ENCODE measurements around the gene DIAPH2.
"Not testable (repeated sequence)": the region's sequence is repeated elsewhere in the genome, so short reads cannot be mapped to it uniquely, and the experiment has no call there.

DIAPH2 gene

DNA sequence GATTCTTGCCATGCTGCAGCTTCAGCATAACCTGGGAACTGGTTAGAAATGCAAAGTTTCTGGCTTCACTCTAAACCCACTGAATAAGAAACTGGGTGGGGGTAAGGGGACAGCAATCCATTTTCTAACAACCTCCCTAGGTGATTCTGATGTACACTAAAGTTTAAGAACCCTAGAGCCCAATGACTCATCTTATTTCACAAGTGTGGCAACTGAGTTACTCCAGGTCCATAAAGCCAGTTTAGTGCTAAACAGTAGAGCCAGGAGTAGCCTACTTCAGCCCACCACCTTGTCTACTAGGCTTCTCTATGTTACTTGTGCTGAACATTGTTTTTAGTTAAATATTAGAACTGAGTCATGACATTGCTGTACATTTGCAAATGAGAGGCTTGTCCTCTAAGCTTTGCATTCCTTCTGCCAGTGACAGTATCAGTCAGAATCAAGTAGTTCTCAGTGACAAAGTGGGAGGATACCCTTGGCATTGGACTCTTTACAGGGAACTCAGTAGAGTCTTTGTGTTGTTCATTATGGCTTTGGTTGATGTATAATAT, 717.0 kb downstream of the DIAPH2 start:
- FAIRE-seq (peak; percentile 40), DNase-seq (ENCODE audit: insufficient read length) (no peak)
- no peak for TF ChIP-seq POLR2A (IDR thresholded peaks at IDR 0.05; ENCODE audit: low read depth, low read length)
- TF ChIP-seq TAF1 (IDR thresholded peaks at IDR 0.05; ENCODE audit: borderline replicate concordance, low read depth, low read length), result no peak
- TF ChIP-seq POLR2AphosphoS5 (IDR thresholded peaks at IDR 0.05; ENCODE audit: low read depth, low read length), result no peak

DNA sequence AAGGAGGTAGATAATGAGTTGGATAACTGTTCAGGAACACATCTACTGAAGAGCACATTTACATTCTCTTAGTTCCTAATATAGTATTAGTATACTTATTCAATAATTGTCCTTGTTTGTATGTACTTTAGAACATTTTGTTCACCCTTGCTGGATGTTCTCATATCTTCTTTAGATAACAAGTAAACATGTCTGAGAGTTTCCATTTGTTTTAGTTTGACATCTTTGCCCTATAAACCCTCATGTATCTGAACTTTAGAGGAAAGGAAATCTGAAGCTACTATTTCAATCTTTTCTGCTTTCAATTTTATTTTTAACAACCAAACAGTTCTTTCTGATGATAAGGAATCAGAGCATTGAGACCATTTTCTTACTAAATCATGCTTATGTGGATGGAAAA, 717.7 kb downstream of the DIAPH2 start:
- TF ChIP-seq TAF1 (IDR thresholded peaks at IDR 0.05; ENCODE audit: borderline replicate concordance, low read depth, low read length) (no peak), POLR2A (IDR thresholded peaks at IDR 0.05; ENCODE audit: low read depth, low read length) (no peak), POLR2AphosphoS5 (IDR thresholded peaks at IDR 0.05; ENCODE audit: low read depth, low read length) (no peak)
- no peak for FAIRE-seq

DNA sequence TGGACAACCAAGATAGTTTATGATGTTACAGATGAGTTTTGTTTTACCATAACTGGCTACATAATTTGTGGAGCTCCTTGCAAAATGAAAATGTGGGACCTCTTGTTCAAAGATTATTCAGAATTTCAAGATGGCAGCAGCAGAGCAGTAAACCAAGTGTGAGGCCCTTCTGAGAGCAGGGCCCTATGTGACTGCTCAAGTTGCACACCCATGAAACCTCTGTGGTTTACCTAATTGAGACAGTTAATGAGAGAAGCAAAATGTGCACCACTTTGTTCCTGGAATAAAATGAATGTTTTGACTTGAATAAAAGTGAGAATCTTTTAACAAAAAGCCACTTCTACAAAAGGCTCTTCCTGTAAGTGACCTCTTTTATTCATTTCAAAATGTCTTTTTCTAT, 718.3 kb downstream of the DIAPH2 start:
- DNase-seq (ENCODE audit: insufficient read length) (no peak), FAIRE-seq (no peak)
- TF ChIP-seq POLR2AphosphoS5 (IDR thresholded peaks at IDR 0.05; ENCODE audit: low read depth, low read length), result no peak
- no peak for TF ChIP-seq TAF1 (IDR thresholded peaks at IDR 0.05; ENCODE audit: borderline replicate concordance, low read depth, low read length)
- TF ChIP-seq POLR2A (IDR thresholded peaks at IDR 0.05; ENCODE audit: low read depth, low read length), result no peak

More for the DNA sequence above, 717.7 kb downstream of the DIAPH2 start:
- no peak for DNase-seq (ENCODE audit: insufficient read length)

DNA sequence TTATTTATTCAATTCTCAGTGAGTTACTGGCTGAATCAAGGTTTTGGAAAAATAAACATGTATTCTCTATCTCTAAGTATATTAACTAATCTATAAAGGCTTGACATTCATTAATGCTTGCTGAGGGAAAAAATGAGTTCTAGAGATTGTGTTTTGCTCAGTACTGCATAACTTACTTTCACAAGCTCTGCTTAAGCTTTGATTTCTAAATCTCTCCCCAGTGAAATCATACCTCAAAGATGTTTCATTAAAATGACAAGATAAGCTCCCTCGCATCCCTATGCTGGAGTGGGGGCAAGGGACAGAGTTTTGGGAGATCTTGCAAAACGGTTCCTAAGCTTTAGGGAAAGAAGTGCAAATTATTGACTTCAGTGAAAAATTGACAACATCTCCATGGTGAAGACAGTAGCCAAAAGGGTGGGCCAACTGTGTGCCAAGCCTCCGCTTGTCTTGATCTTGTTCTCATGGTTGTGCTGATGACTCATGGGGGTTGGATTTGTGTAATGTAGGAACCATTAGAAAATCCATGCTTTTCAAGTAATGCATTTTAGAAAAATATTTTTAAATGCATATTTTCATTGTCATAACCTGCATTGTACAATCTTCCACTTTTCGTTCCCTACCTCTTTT, 720.5 kb downstream of the DIAPH2 start:
- no peak for TF ChIP-seq POLR2A (IDR thresholded peaks at IDR 0.05; ENCODE audit: low read depth, low read length)
- TF ChIP-seq POLR2AphosphoS5 (IDR thresholded peaks at IDR 0.05; ENCODE audit: low read depth, low read length), result no peak
- TF ChIP-seq TAF1 (IDR thresholded peaks at IDR 0.05; ENCODE audit: borderline replicate concordance, low read depth, low read length), result no peak
- DNase-seq (ENCODE audit: insufficient read length), result no peak

DNA sequence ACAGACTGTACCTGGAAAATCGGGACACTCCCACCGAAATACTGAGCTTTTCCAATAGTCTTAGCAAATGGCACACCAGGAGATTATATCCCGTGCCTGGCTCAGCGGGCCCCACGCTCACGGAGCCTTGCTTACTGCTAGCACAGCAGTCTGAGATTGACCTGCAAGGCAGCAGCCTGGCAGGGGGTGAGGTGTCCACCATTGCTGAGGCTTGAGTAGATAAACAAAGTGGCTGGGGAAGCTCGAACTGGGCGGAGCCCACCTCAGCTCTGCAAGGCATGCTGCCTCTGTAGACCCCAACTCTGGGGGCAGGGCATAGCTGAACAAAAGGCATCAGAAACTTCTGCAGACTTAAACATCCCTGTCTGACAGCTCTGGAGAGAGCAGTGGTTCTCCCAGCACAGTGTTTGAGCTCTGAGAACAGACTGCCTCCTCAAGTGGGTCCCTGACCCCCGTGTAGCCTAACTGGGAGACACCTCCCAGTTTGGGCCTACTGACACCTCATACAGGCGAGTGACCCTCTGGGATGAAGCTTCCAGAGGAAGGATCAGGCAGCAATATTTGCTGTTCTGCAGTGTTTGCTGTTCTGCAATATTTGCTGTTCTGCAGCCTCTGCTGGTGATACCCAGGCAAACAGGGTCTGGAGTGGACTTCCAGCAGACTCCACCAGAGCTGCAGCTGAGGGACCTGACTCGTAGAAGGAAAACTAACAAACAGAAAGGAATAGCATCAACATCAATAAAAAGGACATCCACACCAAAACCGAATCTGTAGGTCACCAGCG, 725.2 kb downstream of the DIAPH2 start:
- FAIRE-seq, result not testable (repeated sequence)

More for the DNA sequence above, 720.5 kb downstream of the DIAPH2 start:
- FAIRE-seq, result no peak

DNA sequence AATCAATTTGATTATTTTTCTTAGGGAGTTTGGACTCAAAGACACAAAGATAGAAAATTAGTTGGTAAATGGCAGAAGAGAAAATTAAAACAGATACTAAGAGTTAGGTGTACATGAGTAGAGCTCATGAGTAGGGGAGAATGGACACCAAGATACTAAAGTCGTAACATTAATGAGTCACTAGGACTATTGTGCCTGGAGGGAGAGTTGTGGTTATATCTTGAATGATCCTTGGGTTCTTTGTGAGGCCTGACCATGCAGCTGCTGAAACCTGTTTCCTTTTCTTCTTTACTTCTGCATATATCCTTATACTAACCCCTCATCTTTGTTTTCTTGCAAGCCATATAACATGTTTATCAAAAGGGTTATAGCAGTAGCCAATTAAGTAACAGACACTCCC, 731.8 kb downstream of the DIAPH2 start:
- FAIRE-seq, result peak; percentile 33
- DNase-seq (ENCODE audit: insufficient read length), result no peak
- TF ChIP-seq TAF1 (IDR thresholded peaks at IDR 0.05; ENCODE audit: borderline replicate concordance, low read depth, low read length) (no peak), POLR2AphosphoS5 (IDR thresholded peaks at IDR 0.05; ENCODE audit: low read depth, low read length) (no peak)

More for the DNA sequence above, 725.2 kb downstream of the DIAPH2 start:
- DNase-seq (ENCODE audit: insufficient read length), result not testable (repeated sequence)

DNA sequence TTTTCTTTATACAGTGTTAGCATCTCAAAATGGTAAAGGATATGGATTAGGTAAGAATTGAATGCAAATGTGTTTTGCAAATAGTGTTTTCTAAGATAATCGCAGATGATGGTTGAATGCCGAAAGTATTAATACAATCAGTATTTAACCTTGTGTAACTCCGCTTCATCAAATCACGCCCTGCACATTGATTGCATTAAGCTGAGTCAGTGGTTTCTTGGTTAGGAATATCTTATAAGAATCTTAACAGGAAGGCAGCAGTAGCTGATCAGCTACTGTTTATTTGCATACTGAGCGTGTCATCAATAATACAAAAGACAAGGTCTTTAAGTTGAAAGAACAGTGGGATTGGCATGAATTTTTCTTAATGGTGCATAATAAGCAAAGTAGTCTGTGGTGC, 744.5 kb downstream of the DIAPH2 start:
- DNase-seq (ENCODE audit: insufficient read length) (no peak), FAIRE-seq (no peak)
- no peak for TF ChIP-seq POLR2AphosphoS5 (IDR thresholded peaks at IDR 0.05; ENCODE audit: low read depth, low read length)
- TF ChIP-seq POLR2A (IDR thresholded peaks at IDR 0.05; ENCODE audit: low read depth, low read length), result no peak
- no peak for TF ChIP-seq TAF1 (IDR thresholded peaks at IDR 0.05; ENCODE audit: borderline replicate concordance, low read depth, low read length)

DNA sequence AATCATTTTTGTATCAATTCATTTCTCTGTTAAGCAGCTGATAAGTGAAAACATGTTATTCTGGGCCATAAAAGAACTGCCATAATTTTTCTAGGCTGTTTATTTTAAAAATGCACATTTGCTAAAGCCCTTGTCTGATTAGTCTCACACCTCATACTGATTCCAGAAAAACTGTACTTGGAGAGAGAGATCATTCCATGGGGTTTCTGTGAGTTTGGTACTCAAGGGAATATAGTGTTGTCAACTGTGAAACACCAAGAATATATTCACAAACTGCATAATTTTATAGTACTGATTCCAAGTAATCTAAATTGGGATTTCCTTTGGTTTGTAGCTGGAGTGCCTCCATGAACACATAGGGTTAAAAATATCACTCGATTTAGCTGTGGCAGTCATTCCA, 746.6 kb downstream of the DIAPH2 start:
- FAIRE-seq, result no peak
- TF ChIP-seq POLR2A (IDR thresholded peaks at IDR 0.05; ENCODE audit: low read depth, low read length), result no peak
- no peak for TF ChIP-seq POLR2AphosphoS5 (IDR thresholded peaks at IDR 0.05; ENCODE audit: low read depth, low read length)
- TF ChIP-seq TAF1 (IDR thresholded peaks at IDR 0.05; ENCODE audit: borderline replicate concordance, low read depth, low read length), result no peak
- DNase-seq (ENCODE audit: insufficient read length), result no peak

DNA sequence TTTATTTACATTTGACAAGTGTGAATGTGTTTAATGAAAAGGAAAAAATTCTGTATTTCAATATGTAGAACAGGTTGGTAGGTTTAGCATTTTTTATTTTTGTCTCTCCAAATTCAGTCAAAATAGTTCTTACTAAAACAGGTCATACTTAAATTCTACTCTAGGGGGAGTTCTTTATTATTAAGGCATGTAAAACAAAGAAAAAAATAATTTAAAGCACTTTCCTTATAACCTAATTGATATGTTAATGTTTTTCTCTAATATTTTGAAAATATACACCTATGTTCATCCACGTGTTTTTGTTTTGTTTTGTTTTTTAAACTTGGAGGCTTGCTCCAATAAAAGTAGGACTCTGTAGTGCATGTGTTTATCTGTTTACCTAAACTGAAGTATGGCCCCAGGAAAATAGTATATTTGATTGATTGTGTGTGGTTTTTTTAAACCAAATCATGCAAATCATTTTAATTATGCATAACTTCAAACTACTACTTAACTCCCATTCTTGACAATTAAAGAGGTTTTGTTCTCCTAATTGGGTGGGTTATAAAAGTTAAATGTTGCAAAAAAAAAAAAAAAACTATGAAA, 761.7 kb downstream of the DIAPH2 start:
- DNase-seq (ENCODE audit: insufficient read length) (no peak), FAIRE-seq (no peak)
- TF ChIP-seq POLR2A (IDR thresholded peaks at IDR 0.05; ENCODE audit: low read depth, low read length) (no peak), TAF1 (IDR thresholded peaks at IDR 0.05; ENCODE audit: borderline replicate concordance, low read depth, low read length) (no peak), POLR2AphosphoS5 (IDR thresholded peaks at IDR 0.05; ENCODE audit: low read depth, low read length) (no peak)

DNA sequence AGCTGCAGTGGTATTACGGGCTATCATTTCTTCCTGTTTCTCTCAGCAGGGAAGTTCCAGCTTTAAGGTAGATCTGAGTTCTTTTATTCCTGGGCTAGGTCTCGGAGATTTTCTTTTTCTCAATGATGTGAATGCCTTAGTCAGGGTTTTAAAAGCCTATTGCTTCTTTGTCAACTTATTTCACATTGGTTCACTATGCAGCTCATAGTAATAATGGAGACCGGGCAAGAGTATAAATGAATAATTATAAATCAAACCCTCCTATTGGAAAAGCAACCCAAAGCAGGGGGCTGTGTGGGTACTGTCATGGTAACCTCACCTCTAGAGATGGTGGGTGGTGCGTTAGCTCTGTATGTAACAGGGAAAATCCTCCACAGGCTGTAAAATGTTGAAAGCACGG, 762.7 kb downstream of the DIAPH2 start:
- no peak for TF ChIP-seq TAF1 (IDR thresholded peaks at IDR 0.05; ENCODE audit: borderline replicate concordance, low read depth, low read length)
- no peak for TF ChIP-seq POLR2A (IDR thresholded peaks at IDR 0.05; ENCODE audit: low read depth, low read length)
- TF ChIP-seq POLR2AphosphoS5 (IDR thresholded peaks at IDR 0.05; ENCODE audit: low read depth, low read length), result no peak
- DNase-seq (ENCODE audit: insufficient read length) (no peak), FAIRE-seq (peak; percentile 60)

DNA sequence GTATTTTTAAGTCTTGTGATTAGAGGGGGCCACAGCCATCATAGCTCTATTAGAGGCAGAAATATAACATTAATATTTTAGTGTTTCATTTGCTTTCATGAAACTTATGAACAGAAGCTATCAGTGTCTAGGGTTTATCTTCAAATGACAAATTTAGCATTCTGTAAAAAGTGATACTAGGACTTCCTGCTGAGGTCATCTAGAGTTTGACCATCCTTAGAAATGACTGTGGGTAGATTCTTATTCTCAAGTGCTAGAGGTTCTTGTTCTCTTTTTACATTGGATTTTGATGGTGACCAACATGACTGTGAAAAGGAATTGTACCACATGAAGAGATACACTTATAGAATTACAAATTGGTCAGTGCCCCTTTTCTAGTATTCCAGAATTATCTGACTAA, 767.6 kb downstream of the DIAPH2 start:
- peak; percentile 64 for FAIRE-seq
- no peak for TF ChIP-seq POLR2A (IDR thresholded peaks at IDR 0.05; ENCODE audit: low read depth, low read length)
- no peak for TF ChIP-seq TAF1 (IDR thresholded peaks at IDR 0.05; ENCODE audit: borderline replicate concordance, low read depth, low read length)
- TF ChIP-seq POLR2AphosphoS5 (IDR thresholded peaks at IDR 0.05; ENCODE audit: low read depth, low read length), result no peak
- DNase-seq (ENCODE audit: insufficient read length), result no peak

DNA sequence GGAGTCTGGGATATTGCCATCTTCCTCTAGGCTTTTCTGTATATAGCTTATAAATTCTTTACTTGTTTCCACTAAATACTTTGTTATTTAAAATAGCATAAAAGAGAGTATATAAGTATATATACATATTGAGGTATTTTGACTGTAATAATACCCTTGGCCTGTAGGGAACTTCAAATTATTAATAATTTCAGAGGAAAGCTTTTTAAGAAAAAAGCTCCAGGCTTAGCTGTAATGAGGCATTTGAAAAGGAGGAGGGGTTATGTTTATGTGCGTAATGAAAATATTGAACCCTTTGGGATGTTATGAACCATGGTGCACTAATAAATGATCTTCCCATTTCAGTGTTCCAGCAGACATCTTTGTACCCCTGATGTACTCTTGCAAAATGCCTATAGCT, 777.1 kb downstream of the DIAPH2 start:
- FAIRE-seq (no peak), DNase-seq (ENCODE audit: insufficient read length) (no peak)
- TF ChIP-seq POLR2A (IDR thresholded peaks at IDR 0.05; ENCODE audit: low read depth, low read length), result no peak
- TF ChIP-seq POLR2AphosphoS5 (IDR thresholded peaks at IDR 0.05; ENCODE audit: low read depth, low read length), result no peak
- no peak for TF ChIP-seq TAF1 (IDR thresholded peaks at IDR 0.05; ENCODE audit: borderline replicate concordance, low read depth, low read length)

All from GM12892 (cell line).